Panc1 (cell line): ENCODE results near the gene PRF1. TPM values are rescaled to one million over a fixed set of nuclear protein-coding genes. Genes with fewer than 3 reads are reported as not detected.

Source experiments
- ATAC-seq: fragments of 200-7000 bp; cut with Tn5 transposase; 2 replicates; pipeline ENCODE4 v1.9.1; 2020; ENCODE audit warnings: mild to moderate bottlenecking, moderate library complexity
- BruUV-seq: library from RNA; stranded (reverse); fragments of 400-500 nt; replicated peaks from 2 replicates; lab custom pipeline; 2021; lab: Mats Ljungman, UMichigan
- CTCF ChIA-PET: fragments of 300-600 bp; sonication (Branson Sonifier 250); formaldehyde crosslinking; loops from one replicate; lab custom pipeline; 2022; ENCODE audit warnings: antibody characterized with exemption; lab: Charles Lee
- POLR2A ChIA-PET: fragments of 300-600 bp; sonication (Branson Sonifier 250); formaldehyde crosslinking; loops from one replicate; lab custom pipeline; 2022; ENCODE audit warnings: antibody characterized with exemption; lab: Charles Lee
- DNase-seq: peaks from one replicate; pipeline ENCODE4 v3.0.0-alpha.2; 2010; ENCODE audit warnings: low read depth, low spot score
- H3K27ac ChIP-seq: 2 replicates; pipeline ENCODE4 v1.5.1; 2011; ENCODE audit warnings: mild to moderate bottlenecking, low read length, inconsistent platforms
- H3K27me3 ChIP-seq: fragments of 200-500 bp; sonication (Bioruptor generic); 2 replicates; pipeline ENCODE4 v1.6.0; 2014; ENCODE audit warnings: low read length, inconsistent platforms; ENCODE audit not compliant: control insufficient read depth, insufficient read depth
- H3K36me3 ChIP-seq: fragments of 200-500 bp; sonication (Bioruptor generic); 2 replicates; pipeline ENCODE4 v1.5.1; 2014; ENCODE audit warnings: inconsistent platforms, mild to moderate bottlenecking, low read length, moderate library complexity; ENCODE audit not compliant: control insufficient read depth, insufficient read depth
- H3K4me1 ChIP-seq: 2 replicates; pipeline ENCODE4 v1.5.1; 2011; ENCODE audit warnings: inconsistent platforms, mild to moderate bottlenecking, low read length, moderate library complexity; ENCODE audit not compliant: control insufficient read depth, insufficient read depth
- H3K4me3 ChIP-seq, 2 experiments: 2 replicates each; pipeline ENCODE4 v1.5.1; 2011 to 2012; ENCODE audit warnings: low read depth in 2 of 2, low read length in 2 of 2, mild to moderate bottlenecking in 2 of 2, inconsistent platforms in 1 of 2, moderate library complexity in 1 of 2
- H3K9me3 ChIP-seq: fragments of 200-500 bp; sonication (Bioruptor generic); 2 replicates; pipeline ENCODE4 v1.5.1; 2014; ENCODE audit warnings: low read depth, mild to moderate bottlenecking, inconsistent platforms, low read length, moderate library complexity; ENCODE audit not compliant: control insufficient read depth, insufficient read depth
- POLR2AphosphoS5 ChIP-seq: IDR thresholded peaks from 2 replicates; pipeline ENCODE4 v1.6.1; 2012; ENCODE audit warnings: mild to moderate bottlenecking, low read depth, low read length, moderate library complexity
- SIN3A ChIP-seq: IDR thresholded peaks from 2 replicates; pipeline ENCODE4 v1.6.1; 2012; ENCODE audit warnings: low read depth, mild to moderate bottlenecking, low read length, moderate library complexity, borderline replicate concordance; ENCODE audit not compliant: insufficient read depth
- TCF7L2 ChIP-seq: IDR thresholded peaks from 2 replicates; pipeline ENCODE4 v1.6.1; 2011; ENCODE audit warnings: mild to moderate bottlenecking, low read depth, low read length, inconsistent platforms
- in situ Hi-C: cut with HindIII; loops from 2 replicates; pipeline ENCODE4 v1.10.0; 2016; ENCODE audit warnings: low sequenced_read_pairs, low pct_unique_long_range_greater_than_20kb
- intact Hi-C: fragments of 100-400 bp; cut with micrococcal nuclease; formaldehyde crosslinking; loops from one replicate; pipeline ENCODE4 v1.10.0; 2022; ENCODE audit not compliant: unreplicated experiment
- total RNA-seq: library from RNA; stranded (reverse); gene quantifications from one replicate; pipeline ENCODE4 v1.2.1, GENCODE V29; 2021; ENCODE audit not compliant: unreplicated experiment
- TF ChIP-seq, protein P1 (sequence below), 2 experiments: IDR thresholded peaks; 2 replicates each; pipeline ENCODE4 v1.6.1; 2011 to 2012; ENCODE audit warnings: low read depth in 2 of 2, control low read depth in 1 of 2, low read length in 1 of 2, mild to moderate bottlenecking in 1 of 2, moderate library complexity in 1 of 2; ENCODE audit not compliant: insufficient read depth in 1 of 2
- TF ChIP-seq, protein P2 (sequence below): fragments of 450-650 bp; IDR thresholded peaks from 2 replicates; pipeline ENCODE4 v1.5.1; 2017; ENCODE audit warnings: mild to moderate bottlenecking

The PRF1 gene
- total RNA-seq, 1 experiment from 2014 or later = not detected

DNA sequence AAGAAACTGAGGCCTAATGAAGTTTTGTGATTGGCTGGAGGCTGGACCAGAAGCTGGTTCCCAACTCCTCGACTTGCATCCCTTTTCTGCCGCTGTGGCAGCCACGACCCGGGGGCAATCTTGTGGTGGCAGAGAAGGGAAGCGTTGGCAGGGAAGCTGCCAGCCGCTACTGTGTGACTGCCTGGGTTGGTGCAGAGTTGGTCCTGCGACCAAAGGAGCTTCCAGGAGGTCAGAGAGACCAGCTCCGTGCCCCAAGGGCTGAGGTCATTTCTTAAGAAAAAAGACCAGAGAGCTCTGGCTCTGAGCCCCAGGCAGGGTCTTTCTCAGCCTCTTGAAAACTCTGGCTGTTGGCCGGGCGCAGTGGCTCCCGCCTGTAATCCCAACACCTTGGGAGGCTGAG, 47.2 kb downstream of the PRF1 start:
- H3K4me3 ChIP-seq = no peak overlapping the region
- in situ Hi-C loops = no loop called here
- intact Hi-C loops = no loop called here
- ATAC-seq (no peak), DNase-seq (no peak)
- no peaks in the 10 kb centered on the region for H3K36me3 ChIP-seq
- H3K27me3 ChIP-seq = no peaks in the 10 kb centered on the region
- no peaks in the 10 kb centered on the region for H3K9me3 ChIP-seq
- POLR2A ChIA-PET = no interaction called here
- CTCF ChIA-PET = interaction anchor here (0.9 kb wide), 1 partner anchor 36 kb away, joined by 4 read pairs; no protein-coding TSS in a partner anchor
- peaks cover 5% of the 10 kb centered on the region for H3K4me1 ChIP-seq
- TF ChIP-seq TCF7L2 = no peak
- TF ChIP-seq, protein P1, sequence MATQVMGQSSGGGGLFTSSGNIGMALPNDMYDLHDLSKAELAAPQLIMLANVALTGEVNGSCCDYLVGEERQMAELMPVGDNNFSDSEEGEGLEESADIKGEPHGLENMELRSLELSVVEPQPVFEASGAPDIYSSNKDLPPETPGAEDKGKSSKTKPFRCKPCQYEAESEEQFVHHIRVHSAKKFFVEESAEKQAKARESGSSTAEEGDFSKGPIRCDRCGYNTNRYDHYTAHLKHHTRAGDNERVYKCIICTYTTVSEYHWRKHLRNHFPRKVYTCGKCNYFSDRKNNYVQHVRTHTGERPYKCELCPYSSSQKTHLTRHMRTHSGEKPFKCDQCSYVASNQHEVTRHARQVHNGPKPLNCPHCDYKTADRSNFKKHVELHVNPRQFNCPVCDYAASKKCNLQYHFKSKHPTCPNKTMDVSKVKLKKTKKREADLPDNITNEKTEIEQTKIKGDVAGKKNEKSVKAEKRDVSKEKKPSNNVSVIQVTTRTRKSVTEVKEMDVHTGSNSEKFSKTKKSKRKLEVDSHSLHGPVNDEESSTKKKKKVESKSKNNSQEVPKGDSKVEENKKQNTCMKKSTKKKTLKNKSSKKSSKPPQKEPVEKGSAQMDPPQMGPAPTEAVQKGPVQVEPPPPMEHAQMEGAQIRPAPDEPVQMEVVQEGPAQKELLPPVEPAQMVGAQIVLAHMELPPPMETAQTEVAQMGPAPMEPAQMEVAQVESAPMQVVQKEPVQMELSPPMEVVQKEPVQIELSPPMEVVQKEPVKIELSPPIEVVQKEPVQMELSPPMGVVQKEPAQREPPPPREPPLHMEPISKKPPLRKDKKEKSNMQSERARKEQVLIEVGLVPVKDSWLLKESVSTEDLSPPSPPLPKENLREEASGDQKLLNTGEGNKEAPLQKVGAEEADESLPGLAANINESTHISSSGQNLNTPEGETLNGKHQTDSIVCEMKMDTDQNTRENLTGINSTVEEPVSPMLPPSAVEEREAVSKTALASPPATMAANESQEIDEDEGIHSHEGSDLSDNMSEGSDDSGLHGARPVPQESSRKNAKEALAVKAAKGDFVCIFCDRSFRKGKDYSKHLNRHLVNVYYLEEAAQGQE (IDR thresholded peaks at IDR 0.05; ENCODE audit: insufficient read depth in 1 of 2, low read depth in 2 of 2, low read length in 1 of 2) = no peak
- no peak for TF ChIP-seq SIN3A
- TF ChIP-seq, protein P2, sequence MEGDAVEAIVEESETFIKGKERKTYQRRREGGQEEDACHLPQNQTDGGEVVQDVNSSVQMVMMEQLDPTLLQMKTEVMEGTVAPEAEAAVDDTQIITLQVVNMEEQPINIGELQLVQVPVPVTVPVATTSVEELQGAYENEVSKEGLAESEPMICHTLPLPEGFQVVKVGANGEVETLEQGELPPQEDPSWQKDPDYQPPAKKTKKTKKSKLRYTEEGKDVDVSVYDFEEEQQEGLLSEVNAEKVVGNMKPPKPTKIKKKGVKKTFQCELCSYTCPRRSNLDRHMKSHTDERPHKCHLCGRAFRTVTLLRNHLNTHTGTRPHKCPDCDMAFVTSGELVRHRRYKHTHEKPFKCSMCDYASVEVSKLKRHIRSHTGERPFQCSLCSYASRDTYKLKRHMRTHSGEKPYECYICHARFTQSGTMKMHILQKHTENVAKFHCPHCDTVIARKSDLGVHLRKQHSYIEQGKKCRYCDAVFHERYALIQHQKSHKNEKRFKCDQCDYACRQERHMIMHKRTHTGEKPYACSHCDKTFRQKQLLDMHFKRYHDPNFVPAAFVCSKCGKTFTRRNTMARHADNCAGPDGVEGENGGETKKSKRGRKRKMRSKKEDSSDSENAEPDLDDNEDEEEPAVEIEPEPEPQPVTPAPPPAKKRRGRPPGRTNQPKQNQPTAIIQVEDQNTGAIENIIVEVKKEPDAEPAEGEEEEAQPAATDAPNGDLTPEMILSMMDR = no peak
- TF ChIP-seq POLR2AphosphoS5 = no peak
- no peak overlapping the region for H3K27ac ChIP-seq
- BruUV-seq = no TSS peak

DNA sequence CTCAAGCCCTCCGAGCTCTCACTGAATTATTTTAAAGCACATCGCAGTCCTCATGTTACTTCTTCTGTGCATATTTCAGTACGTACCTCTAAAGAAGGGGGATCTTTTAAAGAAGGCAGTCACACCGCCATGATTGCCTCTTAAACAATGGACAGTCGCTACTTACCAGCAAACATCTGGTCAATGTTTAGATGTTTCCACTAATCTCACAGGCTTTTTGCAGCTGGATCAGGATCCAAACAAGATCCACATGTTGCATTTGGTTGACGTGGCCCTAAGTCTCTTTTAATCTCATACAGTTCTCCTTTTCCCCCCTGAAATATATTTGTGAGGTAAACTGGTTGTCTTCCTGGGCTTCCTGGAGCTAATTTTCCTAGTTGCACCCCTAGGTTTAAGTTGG, 50.0 kb downstream of the PRF1 start:
- Histone ChIP-seq H3K27ac (no peak overlapping the region), H3K4me3 (no peak overlapping the region), H3K4me1 (no peaks in the 10 kb centered on the region), H3K36me3 (no peaks in the 10 kb centered on the region), H3K9me3 (no peaks in the 10 kb centered on the region), H3K27me3 (no peaks in the 10 kb centered on the region)
- intact Hi-C loops (no loop called here), in situ Hi-C loops (no loop called here)
- CTCF ChIA-PET = no interaction called here
- ATAC-seq (no peak), DNase-seq (no peak)
- no TSS peak for BruUV-seq
- POLR2A ChIA-PET = interaction anchor here (0.6 kb wide), 1 partner anchor 350 kb away, joined by 3 read pairs; no protein-coding TSS in a partner anchor
- TF ChIP-seq SIN3A (no peak), POLR2AphosphoS5 (no peak), TCF7L2 (no peak)
- TF ChIP-seq, protein P1 (IDR thresholded peaks at IDR 0.05; ENCODE audit: insufficient read depth in 1 of 2, low read depth in 2 of 2, low read length in 1 of 2) = no peak
- TF ChIP-seq, protein P2 = no peak
